Parathyroid adenoma (tissue), 2 donors: ENCODE results near the gene SPEG.

Source experiments
- H2AFZ ChIP-seq: fragments of 300-600 bp; sonication (generic); one replicate; pipeline ENCODE4 v1.7.0; 2017; ENCODE audit warnings: antibody characterized with exemption, mild to moderate bottlenecking
- H3K27ac ChIP-seq: fragments of 300-600 bp; sonication (generic); one replicate; pipeline ENCODE4 v1.7.0; 2017
- H3K27me3 ChIP-seq: fragments of 300-600 bp; sonication (generic); one replicate; pipeline ENCODE4 v1.7.0; 2017; ENCODE audit warnings: low read length; ENCODE audit not compliant: control insufficient read depth, insufficient read depth
- H3K36me3 ChIP-seq: fragments of 300-600 bp; sonication (generic); one replicate; pipeline ENCODE4 v1.7.0; 2017; ENCODE audit warnings: low read length; ENCODE audit not compliant: control insufficient read depth, insufficient read depth
- H3K4me1 ChIP-seq: fragments of 300-600 bp; sonication (generic); one replicate; pipeline ENCODE4 v1.7.0; 2017; ENCODE audit warnings: control low read depth
- H3K4me2 ChIP-seq: fragments of 300-600 bp; sonication (generic); one replicate; pipeline ENCODE4 v1.7.0; 2017; ENCODE audit warnings: low read length
- H3K4me3 ChIP-seq: fragments of 300-600 bp; sonication (generic); one replicate; pipeline ENCODE4 v1.7.0; 2017; ENCODE audit warnings: low read depth, low read length
- H3K79me2 ChIP-seq: fragments of 300-600 bp; sonication (generic); one replicate; pipeline ENCODE4 v1.7.0; 2017; ENCODE audit warnings: control low read depth
- H3K9ac ChIP-seq: fragments of 300-600 bp; sonication (generic); one replicate; pipeline ENCODE4 v1.7.0; 2017; ENCODE audit warnings: mild to moderate bottlenecking
- H3K9me3 ChIP-seq: fragments of 300-600 bp; sonication (generic); one replicate; pipeline ENCODE4 v1.7.0; 2017; ENCODE audit warnings: low read length; ENCODE audit not compliant: control insufficient read depth
- TF ChIP-seq, protein P1 (sequence below): fragments of 300-600 bp; sonication (generic); IDR thresholded peaks from one replicate; pipeline ENCODE4 v1.7.0; 2017; ENCODE audit warnings: antibody characterized with exemption, mild to moderate bottlenecking
- donor health status: primary hyperparathyroidism.

SPEG gene

DNA sequence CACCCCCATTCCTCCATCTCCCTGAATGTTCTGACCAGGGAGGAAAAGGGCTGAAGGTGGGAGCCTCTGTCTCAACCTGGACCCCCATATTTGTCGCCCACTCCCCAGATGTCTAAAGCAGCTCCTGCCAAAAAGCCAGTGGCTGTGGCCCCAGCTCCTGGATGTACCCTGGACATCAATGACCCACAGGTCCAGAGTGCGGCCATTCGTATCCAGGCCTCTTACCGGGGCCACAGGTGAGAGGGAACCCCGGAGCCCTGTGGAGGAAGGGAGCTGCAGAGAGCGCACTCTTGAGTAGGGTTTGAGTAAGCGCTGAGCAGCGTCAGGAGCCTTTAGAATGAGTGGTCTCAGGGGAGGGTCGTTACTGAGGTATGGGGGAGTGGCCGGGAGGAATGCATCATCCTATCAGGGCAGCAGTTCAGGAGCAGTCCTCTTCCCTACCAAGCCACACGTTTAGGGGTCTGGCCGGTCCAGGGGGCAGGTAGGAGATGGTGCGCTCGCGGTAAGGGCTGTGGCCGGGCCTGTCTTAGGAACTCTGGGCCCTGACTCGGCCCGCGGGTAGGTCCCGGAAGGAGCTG, 61.7 kb downstream of the SPEG start:
- H3K27me3 ChIP-seq = no peaks in the 10 kb centered on the region
- H3K4me1 ChIP-seq = peaks cover 13% of the 10 kb centered on the region
- no peaks in the 10 kb centered on the region for H3K9me3 ChIP-seq
- no peak overlapping the region for H3K9ac ChIP-seq
- no peak overlapping the region for H3K4me2 ChIP-seq
- peak overlapping the region; percentile 70 for H2AFZ ChIP-seq
- TF ChIP-seq, protein P1, sequence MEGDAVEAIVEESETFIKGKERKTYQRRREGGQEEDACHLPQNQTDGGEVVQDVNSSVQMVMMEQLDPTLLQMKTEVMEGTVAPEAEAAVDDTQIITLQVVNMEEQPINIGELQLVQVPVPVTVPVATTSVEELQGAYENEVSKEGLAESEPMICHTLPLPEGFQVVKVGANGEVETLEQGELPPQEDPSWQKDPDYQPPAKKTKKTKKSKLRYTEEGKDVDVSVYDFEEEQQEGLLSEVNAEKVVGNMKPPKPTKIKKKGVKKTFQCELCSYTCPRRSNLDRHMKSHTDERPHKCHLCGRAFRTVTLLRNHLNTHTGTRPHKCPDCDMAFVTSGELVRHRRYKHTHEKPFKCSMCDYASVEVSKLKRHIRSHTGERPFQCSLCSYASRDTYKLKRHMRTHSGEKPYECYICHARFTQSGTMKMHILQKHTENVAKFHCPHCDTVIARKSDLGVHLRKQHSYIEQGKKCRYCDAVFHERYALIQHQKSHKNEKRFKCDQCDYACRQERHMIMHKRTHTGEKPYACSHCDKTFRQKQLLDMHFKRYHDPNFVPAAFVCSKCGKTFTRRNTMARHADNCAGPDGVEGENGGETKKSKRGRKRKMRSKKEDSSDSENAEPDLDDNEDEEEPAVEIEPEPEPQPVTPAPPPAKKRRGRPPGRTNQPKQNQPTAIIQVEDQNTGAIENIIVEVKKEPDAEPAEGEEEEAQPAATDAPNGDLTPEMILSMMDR = no peak
- H3K79me2 ChIP-seq = no peaks in the 10 kb centered on the region
- no peaks in the 10 kb centered on the region for H3K36me3 ChIP-seq
- H3K27ac ChIP-seq = no peak overlapping the region
- no peak overlapping the region for H3K4me3 ChIP-seq

DNA sequence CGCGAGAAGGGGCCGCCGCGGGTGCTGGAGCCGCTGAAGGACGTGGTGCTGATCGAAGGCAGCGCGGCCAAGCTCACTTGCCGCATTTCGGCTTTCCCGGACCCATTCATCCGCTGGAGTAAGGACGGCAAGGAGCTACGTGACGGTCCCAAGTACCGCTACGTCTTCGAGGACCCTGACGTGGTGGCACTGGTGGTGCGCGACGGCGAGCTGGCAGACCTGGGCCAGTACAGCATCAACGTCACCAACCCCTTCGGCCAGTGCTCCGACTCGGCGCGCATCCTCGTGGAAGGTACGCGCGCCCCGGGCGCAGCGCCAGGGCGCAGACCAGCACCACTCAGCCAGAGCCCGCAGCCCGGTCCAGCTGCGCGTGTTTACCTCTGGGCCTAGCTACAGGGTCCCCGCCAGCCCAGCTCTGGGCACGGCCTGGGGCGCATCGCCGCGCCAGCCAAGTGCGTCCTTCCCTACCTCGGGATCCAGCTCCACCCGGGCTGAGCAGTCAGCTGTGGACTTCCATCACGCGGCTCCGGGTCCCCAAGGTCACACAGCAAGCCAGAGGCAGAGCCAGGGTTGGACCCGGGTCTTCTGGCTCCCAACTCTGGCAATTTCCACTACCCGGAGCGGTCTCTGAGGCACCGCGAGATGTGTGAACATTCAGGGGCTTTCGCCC, 62.3 kb downstream of the SPEG start:
- H3K9me3 ChIP-seq = no peaks in the 10 kb centered on the region
- no peak overlapping the region for H3K4me2 ChIP-seq
- H2AFZ ChIP-seq = peak overlapping the region; percentile 70
- TF ChIP-seq, protein P1 = no peak
- H3K79me2 ChIP-seq = no peaks in the 10 kb centered on the region
- H3K27ac ChIP-seq = no peak overlapping the region
- no peaks in the 10 kb centered on the region for H3K27me3 ChIP-seq
- H3K4me1 ChIP-seq = peaks cover 13% of the 10 kb centered on the region
- H3K9ac ChIP-seq = no peak overlapping the region
- H3K36me3 ChIP-seq = no peaks in the 10 kb centered on the region
- H3K4me3 ChIP-seq = no peak overlapping the region

DNA sequence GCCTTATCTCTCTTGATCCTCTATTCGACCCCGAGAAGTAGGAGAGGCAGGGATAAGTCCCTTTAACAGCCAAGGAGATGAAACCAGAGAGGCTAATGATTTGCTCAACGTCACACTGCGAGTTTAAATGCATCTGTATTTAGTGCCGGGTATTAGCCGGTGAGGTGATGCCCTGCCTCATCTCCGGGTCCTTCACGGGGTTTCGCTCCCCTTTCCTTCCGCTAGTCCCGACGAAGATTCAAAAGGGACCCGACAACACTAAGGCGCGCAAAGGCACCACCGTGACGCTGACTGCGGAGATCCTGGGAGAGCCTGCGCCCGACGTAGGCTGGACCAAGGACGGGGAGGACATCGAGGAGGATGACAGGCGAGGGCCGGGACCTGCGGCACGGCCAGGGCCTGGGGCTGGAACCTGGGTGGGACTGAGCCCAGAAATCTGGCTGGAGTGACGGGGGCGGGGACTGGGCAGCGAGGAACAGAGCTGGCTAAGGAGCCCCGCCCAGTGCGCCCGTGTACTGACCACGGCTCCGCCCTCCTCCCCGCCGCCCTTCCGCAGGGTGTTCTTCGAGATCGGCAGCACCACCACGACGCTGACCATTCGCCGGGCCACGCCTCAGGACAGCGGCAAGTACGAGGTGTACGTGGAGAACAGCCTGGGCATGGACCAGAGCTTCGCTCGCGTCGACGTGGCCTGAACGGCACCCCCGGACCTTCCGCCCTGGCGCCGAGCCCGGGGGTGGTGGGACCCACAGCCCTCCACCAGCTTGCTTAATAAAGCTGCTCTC, 63.0 kb downstream of the SPEG start:
- H3K79me2 ChIP-seq = no peaks in the 10 kb centered on the region
- TF ChIP-seq, protein P1 = no peak
- no peaks in the 10 kb centered on the region for H3K36me3 ChIP-seq
- H3K9me3 ChIP-seq = no peaks in the 10 kb centered on the region
- peak overlapping the region; percentile 68 for H3K27ac ChIP-seq
- peak overlapping the region; percentile 82 for H3K4me3 ChIP-seq
- no peak overlapping the region for H3K9ac ChIP-seq
- peaks cover 13% of the 10 kb centered on the region for H3K4me1 ChIP-seq
- H3K4me2 ChIP-seq = peak overlapping the region; percentile 88
- peak overlapping the region; percentile 70 for H2AFZ ChIP-seq
- no peaks in the 10 kb centered on the region for H3K27me3 ChIP-seq

DNA sequence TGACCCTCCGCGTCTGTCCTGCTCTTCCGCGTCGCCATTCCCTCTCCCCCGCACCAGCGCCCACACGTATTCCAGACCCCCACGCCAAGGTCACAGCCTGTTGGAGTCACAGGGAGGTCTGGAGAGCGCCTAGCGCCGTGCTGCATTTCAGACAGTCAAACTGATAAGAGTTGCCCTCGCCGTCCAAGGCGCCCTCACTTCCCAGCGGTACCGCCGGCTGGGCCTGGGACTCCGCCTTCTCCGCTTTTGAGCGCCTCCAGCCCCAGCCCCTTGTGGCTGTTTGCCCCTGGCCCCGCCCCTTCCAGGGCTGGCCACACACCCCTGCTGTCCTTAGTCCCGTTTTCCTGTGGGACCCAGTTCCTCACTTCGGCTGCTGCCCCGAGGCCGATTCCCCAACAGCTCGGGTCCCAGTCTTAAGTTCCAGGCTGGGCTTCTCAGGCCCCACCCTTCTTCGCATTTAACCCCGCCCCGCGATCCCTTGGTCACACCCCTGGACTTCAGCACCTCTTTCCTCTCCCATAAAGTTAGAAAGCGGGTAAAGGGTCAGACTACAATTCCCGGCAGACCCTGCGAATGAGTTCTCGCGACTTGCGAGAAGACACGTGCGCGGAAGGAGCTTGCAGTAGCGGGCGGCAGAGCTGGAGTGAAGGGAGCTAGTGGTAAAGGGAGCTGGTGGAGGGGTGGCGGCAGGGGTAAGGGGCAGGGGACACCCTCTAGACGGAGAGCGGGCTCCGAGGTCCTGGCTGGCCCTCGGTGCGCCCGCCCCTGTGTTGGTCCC, 63.8 kb downstream of the SPEG start, which contains the start of gene GMPPA:
GMPPA (plus strand) TSS at position 612 of the 778 bp plus-strand sequence. CDS start 1,085 bp downstream, outside the sequence.
- H3K9me3 ChIP-seq = no peaks in the 10 kb centered on the region
- no peak within 1 kb of the TSS for H3K9ac ChIP-seq
- H2AFZ ChIP-seq = peak within 1 kb of the TSS; percentile 70
- no peaks in the 10 kb centered on the region for H3K27me3 ChIP-seq
- H3K4me1 ChIP-seq = peaks cover 13% of the 10 kb centered on the region
- TF ChIP-seq, protein P1 = no peak
- no peaks in the 10 kb centered on the region for H3K36me3 ChIP-seq
- peak within 1 kb of the TSS; percentile 68 for H3K27ac ChIP-seq
- H3K4me3 ChIP-seq = peak within 1 kb of the TSS; percentile 82
- H3K79me2 ChIP-seq = no peaks in the 10 kb centered on the region
- peak within 1 kb of the TSS; percentile 88 for H3K4me2 ChIP-seq
